H1 (cell line): Measurements from ENCODE around the gene TMED10.

Source experiments
- CBX8 ChIP-seq: fragments of 300-800, 300-1000 bp; sonication (generic); IDR thresholded peaks from 2 replicates; pipeline ENCODE4 v1.7.1; 2016; ENCODE audit warnings: low read depth, low read length, borderline replicate concordance
- EGR1 ChIP-seq: IDR thresholded peaks from 2 replicates; pipeline ENCODE4 v1.6.1; 2011; ENCODE audit warnings: low read depth, low read length, borderline replicate concordance
- EP300 ChIP-seq, 2 experiments: IDR thresholded peaks; 1 replicate in 1 of 2; 2 replicates in 1 of 2; pipeline ENCODE4 v1.6.1; 2011 to 2012; ENCODE audit warnings: low read depth in 2 of 2, low read length in 2 of 2, mild to moderate bottlenecking in 2 of 2, borderline replicate concordance in 1 of 2, inconsistent platforms in 1 of 2, moderate library complexity in 1 of 2
- EZH2 ChIP-seq: fragments of 200-600 bp; sonication (generic); IDR thresholded peaks from 2 replicates; pipeline ENCODE4 v1.7.1; 2012; ENCODE audit warnings: low read depth, mild to moderate bottlenecking, moderate library complexity, low read length, inconsistent platforms; ENCODE audit not compliant: severe bottlenecking
- JUN ChIP-seq: IDR thresholded peaks from 2 replicates; pipeline ENCODE4 v1.6.1; 2011; ENCODE audit warnings: low read depth, mild to moderate bottlenecking, improper control_type of control experiment, low read length
- POLR2A ChIP-seq, 2 experiments: IDR thresholded peaks; 1 replicate in 1 of 2; 2 replicates in 1 of 2; pipeline ENCODE4 v1.6.1; 2011; ENCODE audit warnings: low read depth in 2 of 2, low read length in 2 of 2, mild to moderate bottlenecking in 2 of 2; ENCODE audit errors: control extremely low read depth in 1 of 2
- RAD21 ChIP-seq, 2 experiments: IDR thresholded peaks in 1 of 2; conservative IDR thresholded peaks in 1 of 2; 2 replicates each; pipeline ENCODE4 v1.6.1; 2011; ENCODE audit warnings: low read depth in 2 of 2, low read length in 2 of 2, improper control_type of control experiment in 1 of 2, inconsistent platforms in 1 of 2, mild to moderate bottlenecking in 1 of 2, moderate library complexity in 1 of 2
- SIN3A ChIP-seq, 2 experiments: IDR thresholded peaks in 1 of 2; conservative IDR thresholded peaks in 1 of 2; 2 replicates each; pipeline ENCODE4 v1.6.1; 2011 to 2012; ENCODE audit warnings: low read length in 2 of 2, improper control_type of control experiment in 1 of 2, low read depth in 1 of 2, mild to moderate bottlenecking in 1 of 2
- SP1 ChIP-seq: IDR thresholded peaks from 2 replicates; pipeline ENCODE4 v1.6.1; 2011; ENCODE audit warnings: low read depth, low read length
- TF ChIP-seq, protein P1 (sequence below), 3 experiments: IDR thresholded peaks; 1 replicate in 2 of 3; 2 replicates in 1 of 3; pipeline versions ENCODE4 v1.5.1 to v1.6.1; 2011; ENCODE audit warnings: low read length in 3 of 3, mild to moderate bottlenecking in 3 of 3, inconsistent platforms in 2 of 3, low read depth in 1 of 3, moderate library complexity in 1 of 3; ENCODE audit not compliant: insufficient read depth in 1 of 3; ENCODE audit errors: control extremely low read depth in 1 of 3
- TF ChIP-seq, protein P2 (sequence below): IDR thresholded peaks from 2 replicates; pipeline ENCODE4 v1.6.1; 2011; ENCODE audit warnings: low read length, improper control_type of control experiment
- TF ChIP-seq, protein P3 (sequence below): IDR thresholded peaks from 2 replicates; pipeline ENCODE4 v1.6.1; 2012; ENCODE audit warnings: low read length, inconsistent platforms

DNA sequence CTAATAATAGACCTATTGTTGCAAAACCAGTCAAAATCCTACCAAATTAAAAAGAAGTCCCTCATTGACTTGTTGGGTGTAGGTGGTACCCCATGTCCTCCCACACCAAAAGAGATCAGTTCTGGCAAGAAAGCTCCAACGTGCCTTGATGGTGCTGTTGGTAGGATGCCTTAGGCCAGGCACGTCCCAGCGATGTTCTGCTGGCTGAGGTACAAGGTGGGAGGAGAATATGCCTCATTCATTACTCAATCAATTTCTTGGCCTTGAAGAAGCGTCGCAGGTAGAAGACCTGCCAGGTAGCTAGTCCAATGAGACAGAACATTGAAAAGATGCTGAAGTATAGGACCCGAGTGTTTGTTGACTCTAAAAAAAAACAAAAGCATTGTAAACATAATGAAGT, 41.8 kb downstream of the TMED10 start:
- TF ChIP-seq POLR2A (IDR thresholded peaks at IDR 0.05; ENCODE audit: control extremely low read depth in 1 of 2, low read depth in 2 of 2, low read length in 2 of 2): no peak
- no peak for TF ChIP-seq SIN3A (conservative IDR thresholded peaks at IDR 0.05 in 1 of 2, IDR thresholded peaks at IDR 0.05 in 1 of 2; ENCODE audit: low read depth in 1 of 2, low read length in 2 of 2)
- TF ChIP-seq, protein P1, sequence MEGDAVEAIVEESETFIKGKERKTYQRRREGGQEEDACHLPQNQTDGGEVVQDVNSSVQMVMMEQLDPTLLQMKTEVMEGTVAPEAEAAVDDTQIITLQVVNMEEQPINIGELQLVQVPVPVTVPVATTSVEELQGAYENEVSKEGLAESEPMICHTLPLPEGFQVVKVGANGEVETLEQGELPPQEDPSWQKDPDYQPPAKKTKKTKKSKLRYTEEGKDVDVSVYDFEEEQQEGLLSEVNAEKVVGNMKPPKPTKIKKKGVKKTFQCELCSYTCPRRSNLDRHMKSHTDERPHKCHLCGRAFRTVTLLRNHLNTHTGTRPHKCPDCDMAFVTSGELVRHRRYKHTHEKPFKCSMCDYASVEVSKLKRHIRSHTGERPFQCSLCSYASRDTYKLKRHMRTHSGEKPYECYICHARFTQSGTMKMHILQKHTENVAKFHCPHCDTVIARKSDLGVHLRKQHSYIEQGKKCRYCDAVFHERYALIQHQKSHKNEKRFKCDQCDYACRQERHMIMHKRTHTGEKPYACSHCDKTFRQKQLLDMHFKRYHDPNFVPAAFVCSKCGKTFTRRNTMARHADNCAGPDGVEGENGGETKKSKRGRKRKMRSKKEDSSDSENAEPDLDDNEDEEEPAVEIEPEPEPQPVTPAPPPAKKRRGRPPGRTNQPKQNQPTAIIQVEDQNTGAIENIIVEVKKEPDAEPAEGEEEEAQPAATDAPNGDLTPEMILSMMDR (IDR thresholded peaks at IDR 0.05; ENCODE audit: control extremely low read depth in 1 of 3, insufficient read depth in 1 of 3, low read depth in 1 of 3, low read length in 3 of 3): no peak
- TF ChIP-seq RAD21 (IDR thresholded peaks at IDR 0.05 in 1 of 2, conservative IDR thresholded peaks at IDR 0.05 in 1 of 2; ENCODE audit: low read depth in 2 of 2, low read length in 2 of 2): no peak
- TF ChIP-seq SP1: no peak
- TF ChIP-seq, protein P2, sequence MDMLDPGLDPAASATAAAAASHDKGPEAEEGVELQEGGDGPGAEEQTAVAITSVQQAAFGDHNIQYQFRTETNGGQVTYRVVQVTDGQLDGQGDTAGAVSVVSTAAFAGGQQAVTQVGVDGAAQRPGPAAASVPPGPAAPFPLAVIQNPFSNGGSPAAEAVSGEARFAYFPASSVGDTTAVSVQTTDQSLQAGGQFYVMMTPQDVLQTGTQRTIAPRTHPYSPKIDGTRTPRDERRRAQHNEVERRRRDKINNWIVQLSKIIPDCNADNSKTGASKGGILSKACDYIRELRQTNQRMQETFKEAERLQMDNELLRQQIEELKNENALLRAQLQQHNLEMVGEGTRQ: no peak
- TF ChIP-seq JUN: no peak
- TF ChIP-seq CBX8: no peak
- TF ChIP-seq, protein P3, sequence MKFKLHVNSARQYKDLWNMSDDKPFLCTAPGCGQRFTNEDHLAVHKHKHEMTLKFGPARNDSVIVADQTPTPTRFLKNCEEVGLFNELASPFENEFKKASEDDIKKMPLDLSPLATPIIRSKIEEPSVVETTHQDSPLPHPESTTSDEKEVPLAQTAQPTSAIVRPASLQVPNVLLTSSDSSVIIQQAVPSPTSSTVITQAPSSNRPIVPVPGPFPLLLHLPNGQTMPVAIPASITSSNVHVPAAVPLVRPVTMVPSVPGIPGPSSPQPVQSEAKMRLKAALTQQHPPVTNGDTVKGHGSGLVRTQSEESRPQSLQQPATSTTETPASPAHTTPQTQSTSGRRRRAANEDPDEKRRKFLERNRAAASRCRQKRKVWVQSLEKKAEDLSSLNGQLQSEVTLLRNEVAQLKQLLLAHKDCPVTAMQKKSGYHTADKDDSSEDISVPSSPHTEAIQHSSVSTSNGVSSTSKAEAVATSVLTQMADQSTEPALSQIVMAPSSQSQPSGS: no peak
- TF ChIP-seq EZH2: no peak
- no peak for TF ChIP-seq EP300 (IDR thresholded peaks at IDR 0.05; ENCODE audit: borderline replicate concordance in 1 of 2, low read depth in 2 of 2, low read length in 2 of 2)
- no peak for TF ChIP-seq EGR1
